ENCODE data around the gene KIF26B.

DNA sequence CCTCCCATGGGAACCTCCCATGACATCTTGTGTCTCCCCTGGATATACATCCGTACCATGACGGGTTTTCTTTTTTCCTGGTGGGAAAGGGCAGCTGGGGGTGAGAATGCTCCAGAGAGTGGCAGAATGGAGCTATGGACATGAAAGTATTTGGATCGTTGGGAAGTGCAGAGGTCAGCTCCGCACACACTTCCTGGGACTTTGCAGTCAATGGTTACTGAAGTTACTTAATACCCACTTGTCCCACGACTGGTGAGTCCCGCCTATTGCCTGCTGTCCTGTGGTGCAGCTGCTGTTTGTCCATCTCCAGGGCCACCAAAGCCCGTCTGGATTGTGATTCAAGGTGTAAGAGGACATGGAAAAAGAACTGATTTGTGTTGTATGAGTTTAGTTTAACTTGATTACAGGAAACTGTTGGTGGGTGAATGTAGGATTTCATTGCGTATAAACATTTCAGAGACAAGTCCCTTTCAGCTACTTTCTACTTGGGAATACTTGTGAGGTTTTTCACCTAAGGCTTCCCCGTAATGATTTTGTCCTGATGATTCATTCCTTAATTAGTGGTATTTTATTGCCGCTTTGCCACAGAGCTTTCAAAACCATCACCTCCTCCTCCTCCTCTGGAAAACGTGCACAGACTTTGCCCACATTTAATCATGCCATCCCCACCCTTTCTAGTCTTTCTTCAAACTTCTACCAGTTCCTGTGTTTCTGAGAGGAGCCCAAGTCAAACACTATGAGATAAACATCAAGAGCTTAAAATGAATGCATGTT lies 308.8 kb downstream of the KIF26B start:
- TF ChIP-seq CTCF (IDR thresholded peaks at IDR 0.05): no peak
- TF ChIP-seq TAF1 (IDR thresholded peaks at IDR 0.05; ENCODE audit: borderline replicate concordance, low read depth, low read length): no peak
- no peak for TF ChIP-seq RAD21 (IDR thresholded peaks at IDR 0.05; ENCODE audit: low read length)
- TF ChIP-seq, protein P1, sequence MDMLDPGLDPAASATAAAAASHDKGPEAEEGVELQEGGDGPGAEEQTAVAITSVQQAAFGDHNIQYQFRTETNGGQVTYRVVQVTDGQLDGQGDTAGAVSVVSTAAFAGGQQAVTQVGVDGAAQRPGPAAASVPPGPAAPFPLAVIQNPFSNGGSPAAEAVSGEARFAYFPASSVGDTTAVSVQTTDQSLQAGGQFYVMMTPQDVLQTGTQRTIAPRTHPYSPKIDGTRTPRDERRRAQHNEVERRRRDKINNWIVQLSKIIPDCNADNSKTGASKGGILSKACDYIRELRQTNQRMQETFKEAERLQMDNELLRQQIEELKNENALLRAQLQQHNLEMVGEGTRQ (IDR thresholded peaks at IDR 0.05; ENCODE audit: borderline replicate concordance, low read depth, low read length): no peak
- no peak for TF ChIP-seq POLR2AphosphoS5 (IDR thresholded peaks at IDR 0.05; ENCODE audit: low read depth, low read length)
- TF ChIP-seq YY1 (IDR thresholded peaks at IDR 0.05; ENCODE audit: low read depth): no peak
- no peak for TF ChIP-seq EP300 (IDR thresholded peaks at IDR 0.05; ENCODE audit: borderline replicate concordance in 1 of 2, low read depth in 1 of 2, low read length in 1 of 2)
- TF ChIP-seq, protein P2, sequence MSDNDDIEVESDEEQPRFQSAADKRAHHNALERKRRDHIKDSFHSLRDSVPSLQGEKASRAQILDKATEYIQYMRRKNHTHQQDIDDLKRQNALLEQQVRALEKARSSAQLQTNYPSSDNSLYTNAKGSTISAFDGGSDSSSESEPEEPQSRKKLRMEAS (IDR thresholded peaks at IDR 0.05; ENCODE audit: low read depth): no peak

All from SK-N-SH (cell line).